ENCODE results near the gene PNRC1.
"Not testable (repeated sequence)": the region's sequence is repeated elsewhere in the genome, so short reads cannot be mapped to it uniquely, and the experiment has no call there.

The PNRC1 gene

GRCh38 chr6:89116702-89117101 is 36.2 kb downstream of the PNRC1 start:
- no peak for DNase-seq

GRCh38 chr6:89117211-89118108 is 36.9 kb downstream of the PNRC1 start, which contains the start of gene SRSF12:
Gene SRSF12 (minus strand): TSS chr6:89118071. CDS start chr6:89117887, 184 bp downstream.
- DNase-seq = peak; percentile 27 to 76

- DNase-seq = no peak
Observed at GRCh38 chr6:89118931-89119330, 38.4 kb downstream of the PNRC1 start.

GRCh38 chr6:89120371-89120770 is 39.8 kb downstream of the PNRC1 start:
- no peak for DNase-seq

- no peak for DNase-seq
Observed at GRCh38 chr6:89121934-89122333, 41.4 kb downstream of the PNRC1 start.

- peak; percentile 25 to 54 for DNase-seq
Observed at GRCh38 chr6:89122625-89123024, 42.1 kb downstream of the PNRC1 start.

GRCh38 chr6:89128256-89128671 is 47.7 kb downstream of the PNRC1 start:
- DNase-seq = not testable (repeated sequence)

GRCh38 chr6:89131599-89131998 is 51.0 kb downstream of the PNRC1 start:
- no peak for DNase-seq

GRCh38 chr6:89132057-89132456 is 51.5 kb downstream of the PNRC1 start:
- DNase-seq = no peak

GRCh38 chr6:89133981-89134380 is 53.4 kb downstream of the PNRC1 start:
- DNase-seq = no peak

GRCh38 chr6:89134723-89135122 is 54.2 kb downstream of the PNRC1 start:
- DNase-seq = no peak
